Sigmoid colon (tissue), 4 donors: ENCODE measurements around the gene S100A6.

Experiments
- EP300 ChIP-seq, 4 donors: sonication (generic); formaldehyde crosslinking; IDR thresholded peaks; one replicate each; pipeline ENCODE4 v1.6.1; 2017; ENCODE audit warnings: antibody characterized with exemption in 4 of 4
- TF ChIP-seq, protein P1 (sequence below), 4 experiments: fragments of 450-650 bp in 3 of 4; fragments of 200-600 bp in 1 of 4; IDR thresholded peaks; one replicate each; pipeline ENCODE4 v1.5.1; 2016 to 2019; ENCODE audit warnings: antibody characterized with exemption in 4 of 4, mild to moderate bottlenecking in 3 of 4, moderate library complexity in 2 of 4

- TF ChIP-seq EP300 (IDR thresholded peaks at IDR 0.05), result no peak
- TF ChIP-seq, protein P1, sequence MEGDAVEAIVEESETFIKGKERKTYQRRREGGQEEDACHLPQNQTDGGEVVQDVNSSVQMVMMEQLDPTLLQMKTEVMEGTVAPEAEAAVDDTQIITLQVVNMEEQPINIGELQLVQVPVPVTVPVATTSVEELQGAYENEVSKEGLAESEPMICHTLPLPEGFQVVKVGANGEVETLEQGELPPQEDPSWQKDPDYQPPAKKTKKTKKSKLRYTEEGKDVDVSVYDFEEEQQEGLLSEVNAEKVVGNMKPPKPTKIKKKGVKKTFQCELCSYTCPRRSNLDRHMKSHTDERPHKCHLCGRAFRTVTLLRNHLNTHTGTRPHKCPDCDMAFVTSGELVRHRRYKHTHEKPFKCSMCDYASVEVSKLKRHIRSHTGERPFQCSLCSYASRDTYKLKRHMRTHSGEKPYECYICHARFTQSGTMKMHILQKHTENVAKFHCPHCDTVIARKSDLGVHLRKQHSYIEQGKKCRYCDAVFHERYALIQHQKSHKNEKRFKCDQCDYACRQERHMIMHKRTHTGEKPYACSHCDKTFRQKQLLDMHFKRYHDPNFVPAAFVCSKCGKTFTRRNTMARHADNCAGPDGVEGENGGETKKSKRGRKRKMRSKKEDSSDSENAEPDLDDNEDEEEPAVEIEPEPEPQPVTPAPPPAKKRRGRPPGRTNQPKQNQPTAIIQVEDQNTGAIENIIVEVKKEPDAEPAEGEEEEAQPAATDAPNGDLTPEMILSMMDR (IDR thresholded peaks at IDR 0.05), result no peak
Measured at GRCh38 chr1:153526132-153526543, 9.7 kb downstream of the S100A6 start.
